A549 treated with Mapracorat at 1 μM for 4 hours (cell line): ENCODE data around the gene FAM161A. TPM values are rescaled to one million over a fixed set of nuclear protein-coding genes. Genes with fewer than 3 reads are reported as not detected.

Experiments
- total RNA-seq: library from RNA; stranded (reverse); fragments of 200-300 nt; extraction: Qiagen RNA extraction; gene quantifications from 5 replicates; pipeline ENCODE4 v1.2.3, GENCODE V29; 2022

The FAM161A gene, protein sequence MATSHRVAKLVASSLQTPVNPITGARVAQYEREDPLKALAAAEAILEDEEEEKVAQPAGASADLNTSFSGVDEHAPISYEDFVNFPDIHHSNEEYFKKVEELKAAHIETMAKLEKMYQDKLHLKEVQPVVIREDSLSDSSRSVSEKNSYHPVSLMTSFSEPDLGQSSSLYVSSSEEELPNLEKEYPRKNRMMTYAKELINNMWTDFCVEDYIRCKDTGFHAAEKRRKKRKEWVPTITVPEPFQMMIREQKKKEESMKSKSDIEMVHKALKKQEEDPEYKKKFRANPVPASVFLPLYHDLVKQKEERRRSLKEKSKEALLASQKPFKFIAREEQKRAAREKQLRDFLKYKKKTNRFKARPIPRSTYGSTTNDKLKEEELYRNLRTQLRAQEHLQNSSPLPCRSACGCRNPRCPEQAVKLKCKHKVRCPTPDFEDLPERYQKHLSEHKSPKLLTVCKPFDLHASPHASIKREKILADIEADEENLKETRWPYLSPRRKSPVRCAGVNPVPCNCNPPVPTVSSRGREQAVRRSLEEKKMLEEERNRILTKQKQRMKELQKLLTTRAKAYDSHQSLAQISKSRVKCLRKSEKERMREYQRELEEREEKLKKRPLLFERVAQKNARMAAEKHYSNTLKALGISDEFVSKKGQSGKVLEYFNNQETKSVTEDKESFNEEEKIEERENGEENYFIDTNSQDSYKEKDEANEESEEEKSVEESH
- total RNA-seq = 6.4 to 8.2 TPM (median 7.6 TPM) in 5 replicates

GRCh38 chr2:61853847-61854563 is at the start of gene FAM161A:
Gene FAM161A (minus strand): TSS chr2:61854060. CDS start chr2:61854041, 19 bp downstream.

DNA sequence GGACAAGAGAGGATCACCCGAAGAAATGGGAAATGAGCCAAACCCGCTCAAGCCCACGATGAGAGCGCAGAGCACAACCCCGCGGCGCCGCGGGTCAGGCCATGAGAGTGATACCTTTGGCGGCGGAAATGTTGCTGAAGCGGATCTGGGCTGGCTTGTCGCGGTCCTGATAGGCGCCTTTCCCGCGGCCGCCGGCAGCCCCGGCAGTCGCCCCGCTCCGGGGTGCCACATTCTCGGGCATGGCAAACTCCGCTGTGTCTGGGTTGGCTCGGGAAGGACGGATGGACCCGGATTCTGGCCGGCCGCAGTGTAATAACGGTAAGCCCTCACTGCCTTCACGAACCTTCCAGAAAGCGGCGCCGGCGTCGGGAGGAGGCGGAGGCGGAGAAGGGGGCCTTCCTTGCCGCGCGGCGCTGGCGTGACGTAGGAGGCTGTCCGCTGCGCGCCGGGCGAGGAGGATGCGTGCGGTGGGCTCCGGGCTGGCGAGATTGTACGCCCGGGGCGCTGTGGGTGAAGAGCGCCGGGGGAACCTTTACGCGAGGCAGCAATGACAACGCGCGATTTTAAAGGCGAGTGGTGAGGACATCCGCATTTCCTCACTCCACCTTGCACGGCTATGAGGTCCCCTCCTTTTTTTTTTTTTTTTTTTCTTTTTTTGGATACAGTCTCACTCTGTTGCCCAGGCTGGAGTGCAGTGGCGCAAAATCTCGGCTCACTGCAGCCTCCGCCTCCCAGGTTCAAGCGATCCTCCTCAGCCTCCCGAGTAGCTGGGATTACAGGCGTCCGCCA is 34.6 kb upstream of the FAM161A start, which contains the start of gene CCT4:
CCT4 (minus strand) TSS at position 390 of the 789 bp plus-strand sequence; CDS start at position 241, 149 bp downstream.

Other genes starting within 250 kb of the FAM161A start
- gene CCT4, start 34.6 kb upstream of the FAM161A start, total RNA-seq = 300 to 307 TPM (median 303 TPM) in 5 replicates
- 40.6 to 48.3 TPM (median 46.4 TPM) in 5 replicates for gene COMMD1, start 51.6 kb upstream of the FAM161A start, total RNA-seq